RWPE1 (cell line): ENCODE data around the gene SMNDC1.

Source experiments
- CTCF ChIA-PET: fragments of 350-600 bp; sonication (Branson Sonifier 250); formaldehyde crosslinking; extraction: SDS; loops from one replicate; lab custom pipeline; 2021; lab: Yijun Ruan, JAX
- POLR2A ChIA-PET: fragments of 400-600 bp; formaldehyde crosslinking; extraction: SDS; loops from one replicate; lab custom pipeline; 2020; ENCODE audit warnings: antibody characterized with exemption; ENCODE audit not compliant: low non-redundant PET; lab: Yijun Ruan, JAX
- DNase-seq: peaks from one replicate; pipeline ENCODE4 v3.0.0; 2012; ENCODE audit warnings: low spot score
- H3K27ac ChIP-seq: fragments of 450-650 bp; 2 replicates; pipeline ENCODE4 v1.5.1; 2017
- CTCF ChIP-seq: fragments of 450-650 bp; conservative IDR thresholded peaks from 2 replicates; pipeline ENCODE4 v1.5.1; 2017; ENCODE audit warnings: low read depth, mild to moderate bottlenecking

The SMNDC1 gene

DNA sequence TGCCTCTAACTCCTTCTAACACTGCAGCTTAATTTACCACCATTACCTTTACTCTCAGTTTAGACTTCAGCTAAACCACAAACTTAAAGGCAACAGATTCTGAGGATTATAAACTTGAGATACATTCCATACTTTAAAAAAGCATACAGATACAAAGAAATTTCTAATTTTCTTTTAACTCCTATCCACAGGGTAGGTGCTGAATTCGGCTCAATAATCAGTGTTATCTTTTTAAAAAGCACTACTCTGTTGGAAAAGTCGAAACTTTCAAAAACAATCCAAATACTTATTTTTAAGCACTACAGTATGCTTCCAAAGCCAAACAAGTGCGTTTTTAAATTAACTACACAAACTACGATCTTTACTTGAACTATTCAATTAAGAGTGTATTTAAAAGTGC, 1.0 kb downstream of the SMNDC1 start:
- DNase-seq = no peak
- ChIA-PET POLR2A (no interaction called here), CTCF (interaction anchor here (0.6 to 0.8 kb wide), 4 partner anchors 28 to 643 kb away, joined by 3 to 6 read pairs (median 4); no protein-coding TSS in a partner anchor)
- no peak for TF ChIP-seq CTCF
- no peak overlapping the region for H3K27ac ChIP-seq

DNA sequence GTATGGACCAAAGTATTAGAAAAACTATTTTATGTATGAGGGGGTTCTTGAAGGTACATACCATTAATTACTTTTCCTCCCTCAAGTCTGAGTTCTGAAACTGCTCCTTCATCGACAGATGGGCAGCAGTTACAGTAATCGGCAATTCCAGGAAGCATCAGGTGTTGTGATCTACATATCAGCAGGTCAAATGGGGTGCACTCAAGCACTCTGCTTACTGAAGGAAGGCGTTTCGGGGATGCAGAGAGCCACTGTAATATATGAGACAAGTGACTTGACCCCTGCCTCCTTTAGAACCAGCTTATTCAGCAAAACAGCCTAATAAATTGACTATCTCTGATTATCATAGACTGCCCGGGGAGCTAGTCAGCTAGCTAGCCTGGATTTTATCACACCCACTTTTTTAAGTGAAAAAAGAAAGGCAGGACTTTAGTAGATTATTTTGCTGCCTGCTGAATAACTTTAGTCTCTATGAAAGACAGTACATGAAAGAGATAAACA, 4.2 kb downstream of the SMNDC1 start:
- ChIA-PET CTCF (interaction anchor here (0.7 kb wide), 1 partner anchor 266 kb away, joined by 3 read pairs; no protein-coding TSS in a partner anchor), POLR2A (no interaction called here)
- no peak for TF ChIP-seq CTCF
- no peak overlapping the region for H3K27ac ChIP-seq
- no peak for DNase-seq

DNA sequence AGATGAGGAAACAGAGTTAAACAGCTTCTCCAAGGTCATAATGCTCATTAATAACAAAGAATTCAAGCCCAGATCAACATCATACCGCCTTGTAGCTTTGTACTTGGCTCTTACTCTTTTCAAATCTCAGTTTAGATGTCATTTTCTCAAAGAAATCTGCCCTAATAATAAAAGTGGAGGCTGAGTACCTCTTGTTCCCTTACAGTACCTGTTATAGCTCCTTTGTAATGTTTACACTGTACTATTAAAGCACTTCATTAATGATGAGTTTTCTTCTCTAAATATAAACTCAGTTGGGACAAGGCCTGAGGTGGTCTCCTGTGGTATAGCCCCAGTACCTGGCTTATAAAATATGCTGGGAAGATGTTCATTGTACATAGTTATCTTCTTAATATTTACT, 7.8 kb downstream of the SMNDC1 start:
- POLR2A ChIA-PET = no interaction called here
- H3K27ac ChIP-seq = no peak overlapping the region
- TF ChIP-seq CTCF = no peak
- CTCF ChIA-PET = no interaction called here
- no peak for DNase-seq

GRCh38 chr10:110286841-110287240, 17.9 kb downstream of the SMNDC1 start:
- CTCF ChIA-PET = interaction anchor here (0.7 kb wide), 1 partner anchor 467 kb away, joined by 3 read pairs; no protein-coding TSS in a partner anchor
- DNase-seq = no peak
- no peak for TF ChIP-seq CTCF
- POLR2A ChIA-PET = no interaction called here
- H3K27ac ChIP-seq = no peak overlapping the region

DNA sequence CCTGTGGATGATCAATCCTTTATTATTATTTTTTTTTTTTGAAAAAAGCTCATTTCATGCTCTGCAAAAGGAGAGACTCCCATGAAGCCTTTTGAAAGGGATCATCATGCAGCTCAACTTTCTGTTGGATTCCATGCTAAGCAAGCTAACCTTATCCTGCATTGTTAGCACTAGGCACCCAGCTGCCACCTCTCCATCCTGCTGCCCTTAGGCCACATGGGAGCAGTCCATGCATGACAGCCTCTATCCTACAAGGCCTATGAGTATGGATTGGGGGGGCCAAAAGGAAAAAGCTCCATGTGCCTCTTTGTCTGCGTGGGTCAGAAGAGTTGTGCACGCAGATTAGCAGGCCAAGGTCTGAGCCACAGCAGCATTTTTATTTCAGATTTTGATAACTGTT, 19.2 kb downstream of the SMNDC1 start:
- no peak overlapping the region for H3K27ac ChIP-seq
- no peak for DNase-seq
- TF ChIP-seq CTCF = no peak
- CTCF ChIA-PET = interaction anchor here (0.6 to 1.4 kb wide), 3 partner anchors 10 to 148 kb away, joined by 3 to 9 read pairs (median 3); partner anchors contain the start of gene MXI1
- POLR2A ChIA-PET = no interaction called here

DNA sequence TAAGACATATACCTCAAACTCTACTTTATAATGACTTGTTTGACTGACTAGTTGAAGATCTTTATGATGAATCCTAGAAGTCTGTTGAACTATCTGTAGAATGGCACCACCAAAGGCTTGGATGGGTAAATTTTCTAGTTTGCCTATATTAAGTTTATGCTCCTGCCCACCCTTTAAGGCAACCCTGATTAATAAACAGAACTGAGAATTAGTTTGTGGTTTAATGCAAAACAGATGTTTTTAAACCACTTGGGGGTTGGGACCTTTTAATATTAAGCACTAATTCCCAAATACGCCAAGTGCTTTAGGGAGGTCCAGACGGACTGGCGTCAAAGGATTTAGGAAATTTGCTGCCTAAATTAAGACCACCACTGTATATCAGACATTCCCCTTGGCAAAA, 20.5 kb downstream of the SMNDC1 start:
- CTCF ChIA-PET = interaction anchor here (0.6 kb wide), 1 partner anchor 70 kb away, joined by 3 read pairs; no protein-coding TSS in a partner anchor
- no peak overlapping the region for H3K27ac ChIP-seq
- DNase-seq = no peak
- no peak for TF ChIP-seq CTCF
- POLR2A ChIA-PET = no interaction called here
